Activated CD8-positive, alpha-beta memory T cell treated with anti-CD3 and anti-CD28 coated beads for 1 hour (primary cell): ENCODE measurements around the gene RBM33.

Source experiments
- DNase-seq, 2 donors: peaks; one replicate each; pipeline ENCODE4 v3.0.0-alpha.2; 2020; ENCODE audit warnings: low read depth in 1 of 2; ENCODE audit errors: extremely low read depth in 1 of 2

RBM33 gene

DNA sequence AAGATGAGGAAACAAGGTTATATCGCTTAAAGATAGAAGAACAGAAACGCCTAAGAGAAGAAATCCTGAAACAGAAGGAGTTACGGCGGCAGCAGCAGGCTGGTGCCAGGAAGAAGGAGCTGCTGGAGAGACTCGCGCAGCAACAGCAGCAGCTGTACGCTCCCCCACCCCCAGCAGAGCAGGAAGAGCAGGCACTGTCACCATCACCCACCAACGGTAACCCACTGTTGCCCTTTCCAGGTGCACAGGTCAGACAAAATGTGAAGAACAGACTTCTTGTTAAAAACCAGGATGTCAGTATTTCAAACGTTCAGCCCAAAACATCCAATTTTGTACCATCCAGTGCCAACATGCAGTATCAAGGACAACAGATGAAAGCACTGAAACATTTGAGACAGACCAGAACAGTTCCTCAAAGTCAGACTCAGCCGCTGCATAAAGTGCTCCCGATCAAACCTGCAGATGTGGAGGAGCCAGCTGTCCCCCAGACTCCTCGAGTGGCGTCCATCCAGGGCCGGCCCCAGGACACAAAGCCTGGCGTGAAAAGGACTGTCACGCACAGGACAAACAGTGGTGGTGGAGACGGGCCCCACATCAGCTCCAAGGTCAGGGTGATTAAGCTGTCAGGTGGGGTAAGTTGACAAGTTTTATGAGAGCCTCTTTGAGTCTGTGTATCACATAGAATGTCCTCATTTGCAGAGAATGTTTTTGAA is 100.7 kb downstream of the RBM33 start:
- no peak for DNase-seq

DNA sequence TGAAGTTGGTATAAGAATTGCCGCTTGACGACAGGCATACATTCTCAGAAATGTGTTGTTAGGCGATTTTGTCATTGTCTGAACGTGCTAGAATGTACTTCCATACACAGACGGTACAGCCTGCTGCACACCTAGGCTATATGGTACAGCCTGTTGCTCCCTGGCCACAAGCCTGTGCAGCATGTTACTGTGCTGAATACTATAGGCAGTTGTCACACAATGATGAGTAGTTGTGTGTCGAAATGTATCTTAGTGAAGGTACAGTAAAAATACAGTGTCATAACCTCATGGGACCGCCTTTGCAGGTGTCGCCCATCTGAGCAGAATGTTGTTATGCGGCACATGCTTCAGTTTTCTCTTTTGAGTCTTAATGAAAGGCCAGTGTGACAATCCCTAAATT is 101.3 kb downstream of the RBM33 start:
- DNase-seq: no peak

DNA sequence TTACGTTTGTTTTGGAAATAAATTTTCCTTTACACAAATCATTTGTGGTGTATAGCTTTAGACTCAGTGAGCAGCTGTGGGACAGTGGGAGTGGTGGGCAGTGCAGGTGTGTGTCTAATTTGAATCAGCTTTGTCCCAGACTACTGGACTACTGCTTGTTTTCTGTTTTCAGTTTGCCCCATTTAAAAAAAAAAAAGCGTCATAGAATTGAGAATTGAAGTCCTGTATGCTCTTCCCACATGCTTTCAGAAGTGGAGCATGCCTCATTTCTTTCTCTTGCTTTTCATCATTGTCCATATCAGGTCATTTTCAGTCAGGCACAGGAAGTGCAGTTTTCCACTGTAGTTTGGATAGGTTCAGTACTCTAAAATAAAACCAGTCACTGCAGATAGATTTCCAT is 101.7 kb downstream of the RBM33 start:
- DNase-seq: no peak

DNA sequence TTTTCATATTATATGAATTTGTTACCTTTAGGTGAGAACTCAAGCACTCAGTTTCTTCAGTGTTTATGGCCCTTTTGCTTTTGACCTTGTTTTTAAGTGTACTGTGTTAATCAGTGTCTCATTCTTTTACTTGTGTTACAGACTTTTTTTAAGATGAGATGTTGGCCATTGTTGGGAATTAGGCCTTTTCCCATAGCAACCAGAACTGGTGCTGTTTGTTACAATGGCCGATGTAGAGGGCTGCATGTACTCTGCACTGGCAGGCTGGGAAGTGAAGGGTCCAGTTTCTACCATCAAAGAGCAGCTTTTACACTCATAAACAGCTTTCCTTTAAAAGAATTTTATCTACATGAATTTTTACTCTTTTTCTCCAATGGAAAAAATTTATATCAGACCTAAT is 102.7 kb downstream of the RBM33 start:
- DNase-seq: no peak

DNA sequence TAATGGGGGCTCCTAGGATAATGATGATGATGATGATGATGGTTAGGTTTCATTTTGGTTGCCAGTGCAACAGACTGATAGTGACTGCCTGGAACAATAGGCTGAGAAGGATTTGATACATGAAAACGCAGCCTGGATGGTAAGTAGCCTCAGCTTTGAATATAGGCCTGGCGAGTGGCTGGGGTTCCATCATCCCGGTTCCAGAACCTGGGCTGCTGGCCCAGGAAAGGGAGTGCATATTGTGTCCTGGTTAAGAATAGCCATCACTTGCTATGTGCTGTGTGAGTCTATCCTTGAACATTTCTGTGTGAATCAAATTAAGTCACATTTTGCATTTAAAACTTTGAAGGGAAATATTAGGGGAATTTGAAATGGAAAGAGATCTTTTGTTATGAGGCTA is 105.1 kb downstream of the RBM33 start:
- no peak for DNase-seq

DNA sequence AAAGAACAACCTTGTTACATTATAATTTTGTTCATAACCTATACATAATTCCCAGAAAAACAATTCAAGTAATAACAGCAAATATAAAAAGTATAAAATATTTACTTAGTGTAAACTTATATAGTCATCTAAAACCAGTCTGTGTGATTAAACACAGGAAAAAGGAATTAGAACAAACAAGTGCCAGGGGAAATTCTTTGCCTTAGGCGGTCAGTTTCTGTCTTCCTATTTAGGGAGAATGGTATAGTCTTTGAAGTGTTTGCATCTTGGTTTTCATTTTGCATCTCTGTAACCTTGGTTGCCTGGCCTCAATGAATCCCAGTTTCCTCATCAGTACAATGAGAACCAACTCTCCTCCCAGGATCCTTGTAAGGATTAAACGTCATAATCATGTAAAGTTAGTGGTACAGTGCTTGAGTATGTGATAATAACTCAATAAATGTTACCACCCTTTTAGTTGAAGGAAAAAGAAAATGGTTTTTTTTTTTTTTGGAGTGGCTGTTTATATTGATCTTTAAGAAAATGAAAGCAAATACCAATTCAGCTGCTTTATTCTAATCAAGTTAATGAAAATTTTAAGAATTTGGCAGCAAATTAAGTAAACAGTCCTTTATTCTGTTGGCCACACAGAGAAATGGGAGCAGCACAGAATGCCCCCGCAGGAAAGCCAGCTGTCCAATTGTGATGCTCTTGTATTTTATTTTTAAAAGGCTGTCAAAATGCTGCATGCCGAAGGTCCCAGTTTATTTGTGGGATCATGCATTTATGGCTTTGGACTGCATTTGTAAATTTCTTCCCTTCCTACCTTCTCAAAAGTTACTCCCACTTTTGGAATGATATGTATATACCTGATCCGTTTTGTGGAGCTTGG is 106.0 kb downstream of the RBM33 start:
- no peak for DNase-seq

DNA sequence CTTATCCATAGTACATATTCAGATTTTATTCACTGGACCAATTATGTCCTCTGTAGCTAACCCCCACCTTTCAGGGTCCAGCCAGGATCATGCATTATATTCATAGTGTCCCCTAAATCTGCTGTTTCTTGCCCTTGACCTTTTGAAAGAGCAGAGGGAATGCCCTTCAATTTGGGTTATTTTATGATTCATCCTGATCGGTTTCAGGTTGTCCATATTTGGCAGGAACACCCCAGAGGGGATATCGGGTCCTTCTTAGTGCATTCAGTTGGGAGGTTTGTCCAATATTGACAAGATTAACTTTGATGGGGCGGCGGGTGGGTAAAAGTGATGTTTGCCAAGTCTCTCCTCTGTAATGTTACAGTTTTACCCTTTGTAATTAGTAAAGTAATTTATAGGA is 106.9 kb downstream of the RBM33 start:
- no peak for DNase-seq

DNA sequence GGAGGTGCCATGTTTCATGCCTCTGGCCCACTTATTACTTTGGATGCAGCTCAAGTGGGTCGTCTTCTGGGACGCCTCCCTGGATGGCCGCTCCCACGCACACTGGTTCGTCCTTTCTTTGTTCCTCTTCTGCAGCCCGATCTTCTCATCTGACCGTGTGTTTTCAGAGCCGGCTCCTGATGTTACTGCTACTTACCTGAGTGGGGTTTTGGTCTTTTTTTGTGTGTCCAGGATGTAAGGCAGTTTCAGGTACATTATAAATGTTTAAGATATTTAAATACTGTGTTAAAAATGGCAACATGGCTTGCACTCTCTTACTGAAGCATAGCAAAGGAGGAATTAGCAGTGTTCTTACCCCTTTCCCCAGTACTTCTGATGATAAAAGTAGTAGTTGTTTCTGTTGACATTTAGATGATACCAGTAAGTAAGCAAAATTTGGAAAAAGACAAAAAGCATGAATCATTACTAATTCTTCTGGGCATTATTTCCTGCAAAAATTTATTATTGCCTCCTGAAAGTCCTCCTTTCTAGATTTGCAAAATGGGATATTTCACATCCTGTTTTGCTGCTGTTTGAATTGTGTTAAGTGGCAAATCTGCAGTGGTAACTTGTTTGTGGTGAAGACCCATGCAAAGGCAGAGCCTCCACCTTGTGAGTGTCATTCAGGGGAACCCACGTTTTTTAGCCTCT is 108.4 kb downstream of the RBM33 start:
- DNase-seq: no peak

DNA sequence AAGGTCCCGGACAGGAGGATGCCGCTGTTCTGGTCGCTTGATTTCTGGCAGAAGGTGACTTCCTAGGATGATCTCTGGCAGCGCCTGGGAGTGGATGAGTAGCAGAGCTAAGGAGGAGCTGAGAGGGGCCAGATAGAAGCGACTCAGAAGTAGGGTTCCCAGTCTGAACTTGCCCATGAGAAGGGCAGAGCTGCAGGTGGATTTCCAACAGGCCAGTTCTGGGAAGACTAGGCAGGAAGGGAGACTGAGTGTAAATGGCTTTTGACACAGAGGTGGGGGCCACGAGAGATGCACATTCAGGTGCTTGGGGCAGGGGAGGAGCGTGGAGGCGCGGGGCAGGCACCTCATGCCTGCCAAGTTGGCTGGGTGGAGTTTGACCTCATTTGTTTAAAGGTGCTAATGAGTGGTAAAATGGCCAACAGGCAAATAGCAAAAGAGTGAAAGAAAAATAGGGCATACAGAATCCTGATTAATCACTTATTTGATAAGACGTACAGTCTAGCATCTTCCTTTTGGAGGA is 109.0 kb downstream of the RBM33 start:
- DNase-seq: no peak

DNA sequence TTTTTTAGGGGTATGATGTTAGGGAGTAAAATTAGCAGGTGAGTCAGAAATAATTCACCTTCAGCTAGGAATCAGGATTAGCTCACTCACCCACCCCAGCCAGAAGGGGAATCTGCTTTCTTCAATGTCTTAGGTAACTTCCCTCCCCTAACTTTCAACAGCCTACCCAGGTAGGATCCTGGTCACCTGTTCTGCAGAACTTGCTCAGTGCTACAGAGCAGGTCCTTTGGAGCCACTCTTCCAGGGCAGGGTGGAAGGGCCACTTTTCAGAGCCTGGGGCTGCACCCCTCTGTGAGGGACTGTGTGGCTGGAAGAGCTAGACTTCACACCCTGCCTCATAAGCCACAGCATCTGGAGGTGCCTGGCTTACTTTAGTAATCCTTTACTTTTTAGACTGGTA is 109.7 kb downstream of the RBM33 start:
- no peak for DNase-seq

DNA sequence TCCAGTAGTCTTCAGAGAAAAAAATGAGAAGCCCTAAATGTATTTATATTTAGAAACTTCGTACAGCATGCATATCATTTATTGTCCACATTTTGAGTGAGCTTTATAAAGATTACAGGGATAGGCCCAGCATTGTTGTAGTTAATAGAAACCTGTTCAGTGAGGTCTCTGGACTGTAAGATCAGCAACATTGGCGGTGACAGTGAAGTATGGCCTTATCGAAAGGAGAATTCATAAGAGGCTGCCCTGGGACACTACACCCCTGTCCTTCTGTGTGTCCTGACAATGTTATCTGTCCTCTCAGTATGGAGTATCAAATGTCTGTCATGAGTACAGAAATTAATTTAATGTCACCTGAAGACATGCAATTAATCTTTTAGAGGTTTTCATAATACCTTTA is 110.6 kb downstream of the RBM33 start:
- DNase-seq: no peak

DNA sequence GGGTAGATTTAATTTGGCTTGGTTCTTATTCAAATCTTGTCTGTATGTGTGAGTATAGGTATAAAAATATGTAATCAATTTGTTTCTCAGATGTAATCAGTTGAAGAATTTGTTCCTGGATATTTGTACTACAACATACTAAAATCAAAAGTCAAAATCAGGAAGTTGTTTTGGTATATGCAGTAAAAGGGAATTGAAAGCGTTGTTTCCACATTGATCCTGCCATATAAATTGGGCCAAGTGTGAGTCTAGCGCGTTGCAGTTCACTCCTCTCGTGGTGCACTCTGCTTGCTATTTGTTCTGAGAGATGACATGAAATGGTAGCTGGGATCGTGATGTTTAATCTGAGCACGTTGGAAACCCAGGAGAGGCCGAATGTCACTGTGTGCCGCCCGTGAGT is 111.9 kb downstream of the RBM33 start:
- DNase-seq: no peak

DNA sequence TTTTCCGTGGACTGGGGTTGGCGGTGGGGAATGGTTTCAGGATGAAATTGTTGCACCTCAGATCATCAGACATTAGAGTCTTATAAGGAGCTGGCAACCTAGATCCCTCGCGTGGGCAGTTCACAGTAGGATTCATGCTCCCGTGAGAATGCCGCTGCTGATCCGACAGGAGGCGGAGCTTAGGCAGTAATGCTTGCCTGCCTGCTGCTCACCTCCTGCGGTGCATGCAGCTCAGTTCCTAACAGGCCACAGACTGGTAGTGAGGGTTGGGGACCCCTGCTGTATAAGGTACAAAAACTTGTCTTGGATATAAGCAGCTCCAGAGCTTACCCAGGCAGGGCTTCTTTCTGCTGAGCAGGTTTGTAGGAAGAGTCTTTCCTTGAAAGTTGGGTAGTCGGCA is 113.9 kb downstream of the RBM33 start:
- DNase-seq: no peak

DNA sequence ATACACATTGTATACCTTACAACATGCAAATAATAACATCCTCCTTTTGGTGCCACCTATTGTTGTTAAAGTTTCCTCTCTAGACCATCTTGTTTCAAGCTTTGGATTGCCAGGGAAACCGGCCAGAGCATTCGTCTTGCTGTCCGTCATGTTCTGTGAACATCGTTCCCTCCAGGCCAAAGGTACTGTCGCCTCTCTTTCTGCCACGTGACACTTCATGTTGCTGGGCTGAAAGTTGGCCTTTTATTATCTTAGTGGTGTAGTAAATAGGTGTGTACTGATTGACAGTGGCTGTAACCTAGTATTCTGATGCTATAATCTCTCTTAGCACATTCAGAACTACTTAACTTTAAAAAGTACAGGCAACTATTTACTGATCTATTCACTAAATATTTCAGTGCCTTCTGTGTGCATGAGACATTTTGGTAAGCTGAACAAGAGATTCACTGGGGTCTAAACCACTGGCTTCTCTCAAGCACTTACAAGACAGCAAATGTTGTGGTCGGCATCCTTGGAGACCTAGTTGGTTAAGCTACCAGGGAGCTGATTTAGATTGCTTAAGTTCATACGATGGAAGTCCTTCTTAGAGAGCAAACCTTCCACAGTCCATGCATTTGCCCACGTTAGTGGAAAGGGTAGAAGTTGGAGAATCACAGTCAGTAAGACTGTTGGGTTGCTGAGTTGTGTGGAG is 115.4 kb downstream of the RBM33 start:
- no peak for DNase-seq

DNA sequence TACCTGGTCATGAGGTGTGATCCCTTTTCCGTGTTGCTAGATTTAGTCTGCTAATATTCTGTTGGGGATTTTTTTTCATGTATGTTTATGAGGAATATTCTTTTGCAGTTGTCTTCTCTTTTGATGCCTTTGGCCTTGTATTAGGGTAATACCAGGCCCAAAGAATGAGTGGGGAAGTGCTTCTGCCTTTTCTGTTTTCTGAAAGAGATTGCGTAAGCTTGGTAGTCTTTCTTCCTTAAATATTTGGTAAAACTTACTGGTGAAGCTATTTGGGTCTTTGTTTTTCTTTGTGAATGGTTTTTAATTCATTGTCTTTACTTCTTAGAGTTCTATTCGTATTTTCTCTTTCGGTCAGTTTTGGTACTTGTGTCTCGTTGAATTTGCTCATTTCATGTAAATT is 116.7 kb downstream of the RBM33 start:
- no peak for DNase-seq

DNA sequence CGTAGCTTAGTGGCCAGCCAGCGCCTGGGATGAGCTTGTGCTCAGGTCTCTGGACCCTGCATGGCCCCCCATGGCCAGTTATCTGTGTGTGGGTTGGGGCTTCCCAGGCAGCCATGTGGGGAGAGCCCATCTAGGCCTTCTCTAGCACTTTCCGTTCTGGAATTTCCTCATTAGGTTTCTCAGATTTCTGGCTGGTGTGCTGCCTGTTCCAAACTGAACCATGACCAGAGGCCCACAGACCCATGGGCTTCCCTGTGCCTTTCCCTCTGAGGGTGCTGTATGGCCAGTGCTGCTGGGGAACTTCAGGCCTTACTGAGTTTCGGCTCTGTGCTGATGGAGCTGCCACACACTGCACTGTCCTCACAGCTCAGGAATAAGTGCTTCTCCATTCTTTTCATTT is 117.6 kb downstream of the RBM33 start:
- no peak for DNase-seq

DNA sequence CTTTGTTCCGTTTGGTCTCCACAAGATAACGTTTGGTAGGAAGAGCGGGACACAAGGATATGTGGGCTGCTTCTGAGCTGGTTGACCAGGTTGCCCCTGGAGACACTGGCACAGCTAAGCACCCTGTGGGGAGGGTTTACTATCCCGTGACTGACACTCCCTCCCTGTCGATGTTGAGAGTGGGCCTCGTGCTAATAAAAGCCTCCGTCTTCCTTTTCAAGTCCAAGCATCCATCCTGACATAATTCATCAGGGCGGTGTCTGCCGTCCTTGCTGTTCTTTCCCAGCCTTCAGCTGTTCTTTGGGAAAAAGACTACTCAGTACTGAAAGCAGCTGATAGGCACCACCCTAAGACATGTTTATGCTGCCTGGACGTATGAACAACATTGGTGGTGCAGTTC is 118.2 kb downstream of the RBM33 start:
- no peak for DNase-seq

DNA sequence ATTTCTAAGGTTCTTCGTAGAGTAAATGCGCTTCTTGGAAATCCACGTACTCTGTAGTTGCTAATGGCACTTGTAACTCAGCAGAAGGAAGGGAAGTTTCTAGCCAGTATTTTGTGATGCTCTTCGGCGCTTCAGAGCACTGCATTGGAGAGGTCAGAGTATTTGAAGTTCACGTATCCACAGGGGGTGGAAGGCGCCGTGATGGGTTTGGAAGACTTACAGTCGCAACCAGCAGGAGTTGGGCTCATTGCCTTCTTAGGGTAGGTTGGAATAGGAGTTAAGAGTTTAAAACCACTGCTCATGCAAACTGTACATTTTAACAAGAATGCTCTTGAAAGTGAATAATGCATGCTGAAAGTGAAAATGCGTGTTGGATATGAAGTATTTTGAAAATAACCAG is 118.7 kb downstream of the RBM33 start:
- DNase-seq: no peak

DNA sequence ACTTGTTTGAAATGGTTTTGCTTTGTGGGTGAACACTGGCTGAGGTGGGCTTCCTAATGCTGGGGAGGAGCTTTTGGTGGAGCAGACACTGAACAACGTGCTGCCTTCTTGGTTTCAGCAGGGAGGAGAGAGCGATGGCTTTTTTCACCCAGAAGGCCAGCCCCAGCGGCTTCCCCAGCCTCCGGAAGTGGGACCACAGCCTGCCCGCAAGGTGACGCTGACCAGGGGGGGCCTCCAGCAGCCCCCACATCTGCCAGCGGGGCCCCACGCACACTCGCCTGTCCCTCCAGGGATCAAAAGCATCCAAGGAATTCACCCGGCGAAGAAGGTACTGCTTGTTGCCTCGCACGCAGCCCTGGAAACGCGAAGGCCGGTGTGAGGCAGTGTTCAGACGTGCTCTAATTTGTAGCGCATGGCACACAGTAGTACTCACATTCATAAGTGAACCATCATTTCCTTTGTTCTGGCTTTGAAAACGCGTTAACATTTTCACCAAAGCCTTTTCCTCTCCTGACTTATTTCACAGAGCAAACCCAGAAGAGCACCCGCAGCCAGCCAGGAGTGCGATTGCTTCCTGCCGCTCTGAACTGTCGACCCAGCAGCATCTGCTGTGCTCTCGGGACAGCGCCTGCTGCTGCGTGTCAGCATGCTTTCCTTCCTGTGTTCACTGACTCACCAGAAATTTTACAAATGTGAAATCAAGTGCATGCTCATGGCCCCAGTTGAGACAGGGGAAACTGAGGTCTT is 119.4 kb downstream of the RBM33 start:
- peak in 1 of 2 donors; percentile 22 for DNase-seq

DNA sequence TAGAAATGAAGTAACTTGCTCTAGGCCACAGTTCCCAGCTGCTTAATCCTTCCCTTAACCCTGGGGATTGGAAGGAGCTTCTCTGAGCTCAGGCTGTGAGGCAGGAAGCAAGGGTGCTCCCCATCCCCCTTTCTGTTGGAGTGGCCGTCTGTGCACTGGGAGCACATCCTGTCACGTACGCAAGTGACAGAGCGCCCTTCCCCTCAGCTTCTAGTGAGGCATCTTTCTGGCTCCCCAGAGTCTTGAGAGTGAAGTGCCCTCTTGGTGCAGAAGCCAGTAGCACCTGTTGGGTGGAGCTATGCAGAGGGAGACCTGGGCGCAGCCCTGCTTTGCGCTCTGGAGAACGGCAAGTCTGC is 120.0 kb downstream of the RBM33 start:
- DNase-seq: no peak
